MM.1S (cell line): Measurements from ENCODE around the gene PRKCB.

Experiments
- CTCF ChIP-seq: fragments of 300-600 bp; sonication (generic); IDR thresholded peaks from 2 replicates; pipeline ENCODE4 v1.5.1; 2016; ENCODE audit warnings: antibody characterized with exemption, low read length, mixed read lengths
- EZH2phosphoT487 ChIP-seq: fragments of 300-600 bp; sonication (generic); IDR thresholded peaks from 2 replicates; pipeline ENCODE4 v1.6.1; 2018; ENCODE audit warnings: antibody characterized with exemption, low read length

- TF ChIP-seq CTCF (no peak), EZH2phosphoT487 (no peak)
Observed at GRCh38 chr16:23863511-23864422, 28.0 kb downstream of the PRKCB start.
